Gastrocnemius medialis (tissue), 4 donors: Measurements from ENCODE around the gene MSI2.

ENCODE experiments used
- POLR2A ChIP-seq, 2 donors: fragments of 450-650 bp; IDR thresholded peaks; one replicate each; pipeline ENCODE4 v1.6.1; 2017; ENCODE audit warnings: antibody characterized with exemption in 2 of 2, mild to moderate bottlenecking in 2 of 2, moderate library complexity in 2 of 2
- TF ChIP-seq, protein P1 (sequence below), 5 experiments: fragments of 450-650 bp in 3 of 5; fragments of 200-600 bp in 2 of 5; sonication (generic) in 2 of 5; IDR thresholded peaks in 4 of 5; conservative IDR thresholded peaks in 1 of 5; 1 replicate in 4 of 5; 2 replicates in 1 of 5; pipeline ENCODE4 v1.5.1; 2016 to 2019; ENCODE audit warnings: antibody characterized with exemption in 5 of 5, mild to moderate bottlenecking in 3 of 5, moderate library complexity in 3 of 5

GRCh38 chr17:57463103-57463885, 207.0 kb downstream of the MSI2 start:
- TF ChIP-seq POLR2A (IDR thresholded peaks at IDR 0.05): no peak
- TF ChIP-seq, protein P1, sequence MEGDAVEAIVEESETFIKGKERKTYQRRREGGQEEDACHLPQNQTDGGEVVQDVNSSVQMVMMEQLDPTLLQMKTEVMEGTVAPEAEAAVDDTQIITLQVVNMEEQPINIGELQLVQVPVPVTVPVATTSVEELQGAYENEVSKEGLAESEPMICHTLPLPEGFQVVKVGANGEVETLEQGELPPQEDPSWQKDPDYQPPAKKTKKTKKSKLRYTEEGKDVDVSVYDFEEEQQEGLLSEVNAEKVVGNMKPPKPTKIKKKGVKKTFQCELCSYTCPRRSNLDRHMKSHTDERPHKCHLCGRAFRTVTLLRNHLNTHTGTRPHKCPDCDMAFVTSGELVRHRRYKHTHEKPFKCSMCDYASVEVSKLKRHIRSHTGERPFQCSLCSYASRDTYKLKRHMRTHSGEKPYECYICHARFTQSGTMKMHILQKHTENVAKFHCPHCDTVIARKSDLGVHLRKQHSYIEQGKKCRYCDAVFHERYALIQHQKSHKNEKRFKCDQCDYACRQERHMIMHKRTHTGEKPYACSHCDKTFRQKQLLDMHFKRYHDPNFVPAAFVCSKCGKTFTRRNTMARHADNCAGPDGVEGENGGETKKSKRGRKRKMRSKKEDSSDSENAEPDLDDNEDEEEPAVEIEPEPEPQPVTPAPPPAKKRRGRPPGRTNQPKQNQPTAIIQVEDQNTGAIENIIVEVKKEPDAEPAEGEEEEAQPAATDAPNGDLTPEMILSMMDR (IDR thresholded peaks at IDR 0.05 in 4 of 5, conservative IDR thresholded peaks at IDR 0.05 in 1 of 5): no peak
